Stimulated activated naive CD8-positive, alpha-beta T cell treated with anti-CD3 and anti-CD28 coated beads, Interleukin-15, Interleukin-2, amounts not matched to agents 100 ng/mL and 50 ng/mL, for 24 hours (primary cell): ENCODE data around the gene PSMB1.

ENCODE experiments used
- H3K27ac Mint-ChIP-seq: one replicate; pipeline ENCODE4 v1.8.0; 2021; ENCODE audit warnings: mild to moderate bottlenecking, mixed read lengths
- H3K27me3 Mint-ChIP-seq: one replicate; pipeline ENCODE4 v1.8.0; 2021; ENCODE audit warnings: mixed read lengths
- H3K36me3 Mint-ChIP-seq: one replicate; pipeline ENCODE4 v1.8.0; 2021; ENCODE audit warnings: low read depth, mixed read lengths
- H3K4me1 Mint-ChIP-seq: one replicate; pipeline ENCODE4 v1.8.0; 2021; ENCODE audit warnings: low read depth, mixed read lengths
- H3K4me3 Mint-ChIP-seq: one replicate; pipeline ENCODE4 v1.8.0; 2021; ENCODE audit warnings: mild to moderate bottlenecking, mixed read lengths
- H3K9me3 Mint-ChIP-seq: one replicate; pipeline ENCODE4 v1.8.0; 2021; ENCODE audit warnings: mixed read lengths

PSMB1 gene

DNA sequence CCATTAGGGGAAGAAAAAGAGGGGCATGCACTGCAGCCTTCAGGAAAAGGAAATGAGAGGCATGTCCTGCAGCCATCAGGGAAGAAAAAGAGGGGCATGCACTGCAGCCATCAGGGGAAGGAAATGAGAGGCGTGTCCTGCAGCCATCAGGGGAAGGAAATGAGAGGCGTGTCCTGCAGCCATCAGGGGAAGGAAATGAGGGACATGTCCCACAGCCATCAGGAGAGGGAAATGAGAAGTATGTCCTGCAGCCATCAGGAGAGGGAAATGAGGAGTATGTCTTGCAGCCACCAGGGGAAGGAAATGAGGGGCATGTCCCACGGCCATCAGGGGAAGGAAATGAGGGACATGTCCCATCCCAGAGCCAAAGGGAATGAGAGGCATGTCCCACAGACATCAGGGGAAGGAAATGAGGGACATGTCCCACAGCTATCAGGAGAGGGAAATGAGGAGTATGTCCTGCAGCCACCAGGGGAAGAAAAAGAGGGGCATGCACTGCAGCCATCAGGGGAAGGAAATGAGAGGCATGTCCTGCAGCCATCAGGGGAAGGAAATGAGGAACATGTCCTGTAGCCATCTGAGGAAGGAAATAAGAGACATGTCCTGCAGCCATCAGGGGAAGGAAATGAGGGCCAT lies 52.0 kb downstream of the PSMB1 start:
- Mint-ChIP-seq H3K27ac (no peak overlapping the region), H3K36me3 (no peaks in the 10 kb centered on the region), H3K4me1 (no peaks in the 10 kb centered on the region), H3K4me3 (no peak overlapping the region), H3K27me3 (peaks cover 49% of the 10 kb centered on the region), H3K9me3 (peaks cover 3% of the 10 kb centered on the region)

DNA sequence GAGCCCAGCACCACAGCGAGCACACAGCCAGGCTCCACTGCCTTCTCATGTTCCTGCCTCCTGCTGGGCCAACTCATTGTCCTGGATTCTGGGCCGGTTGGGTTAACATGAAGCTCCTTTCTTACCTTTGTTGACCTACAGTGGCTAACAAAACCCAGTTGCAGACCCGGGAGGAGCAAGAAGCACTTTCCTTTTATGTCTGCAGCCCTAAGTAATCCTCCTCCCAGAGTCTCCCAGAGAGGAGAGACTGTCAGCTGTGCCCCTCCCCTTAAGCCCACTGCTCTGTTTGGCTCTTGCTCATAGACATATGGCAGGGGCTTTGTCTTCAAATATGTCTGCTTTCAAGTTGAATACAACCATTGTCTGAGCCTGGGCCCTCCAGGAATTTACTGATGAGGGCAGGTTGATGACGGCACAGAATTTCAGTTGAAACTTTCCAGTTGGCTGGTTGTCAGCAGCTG lies 55.2 kb downstream of the PSMB1 start:
- Mint-ChIP-seq H3K27ac (no peak overlapping the region), H3K4me1 (no peaks in the 10 kb centered on the region), H3K36me3 (no peaks in the 10 kb centered on the region), H3K4me3 (no peak overlapping the region), H3K9me3 (peaks cover 1% of the 10 kb centered on the region), H3K27me3 (peaks cover 49% of the 10 kb centered on the region)

DNA sequence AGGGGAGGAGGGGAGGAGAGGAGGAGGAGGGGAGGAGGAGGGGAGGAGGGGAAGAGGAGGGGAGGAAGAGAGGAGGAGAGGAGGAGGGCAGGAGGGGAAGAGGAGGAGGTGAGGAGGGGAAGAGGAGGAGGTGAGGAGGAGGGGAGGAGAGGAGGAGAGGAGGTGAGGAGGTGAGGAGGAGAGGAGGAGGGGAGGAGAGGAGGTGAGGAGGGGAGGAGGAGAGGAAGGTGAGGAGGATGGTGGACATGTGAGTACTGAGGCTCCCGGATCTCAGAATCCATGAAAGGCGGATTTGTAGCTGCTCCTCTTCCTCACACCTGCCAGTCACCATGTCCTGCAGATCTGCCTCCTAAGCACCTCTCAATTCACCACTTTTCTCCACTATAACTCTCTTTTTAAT lies 59.8 kb downstream of the PSMB1 start:
- Mint-ChIP-seq H3K4me3 (no peak overlapping the region), H3K4me1 (no peaks in the 10 kb centered on the region), H3K27me3 (peaks cover 33% of the 10 kb centered on the region), H3K27ac (no peak overlapping the region), H3K36me3 (no peaks in the 10 kb centered on the region), H3K9me3 (no peaks in the 10 kb centered on the region)

DNA sequence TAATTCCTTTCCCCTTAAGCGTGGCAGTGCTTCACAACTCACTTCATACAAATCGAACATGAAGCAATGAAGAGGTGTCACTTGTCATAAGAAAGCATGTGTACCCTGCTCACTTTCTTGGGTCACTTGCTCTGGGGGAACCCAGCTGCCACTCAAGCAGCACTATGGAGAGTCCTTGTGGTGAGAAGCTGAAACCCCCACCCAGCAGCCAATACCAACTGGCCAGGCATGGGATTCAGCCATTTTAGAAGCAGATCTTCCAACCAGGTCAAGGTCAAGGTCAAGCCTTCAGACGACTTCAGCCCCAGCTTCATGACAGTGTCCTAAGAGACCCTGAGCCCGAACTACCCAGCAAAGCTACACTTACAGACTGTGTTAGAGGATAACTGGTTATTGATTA lies 62.8 kb downstream of the PSMB1 start:
- Mint-ChIP-seq H3K4me3 (no peak overlapping the region), H3K4me1 (no peaks in the 10 kb centered on the region), H3K27ac (no peak overlapping the region), H3K36me3 (no peaks in the 10 kb centered on the region), H3K9me3 (no peaks in the 10 kb centered on the region), H3K27me3 (peaks cover 24% of the 10 kb centered on the region)

DNA sequence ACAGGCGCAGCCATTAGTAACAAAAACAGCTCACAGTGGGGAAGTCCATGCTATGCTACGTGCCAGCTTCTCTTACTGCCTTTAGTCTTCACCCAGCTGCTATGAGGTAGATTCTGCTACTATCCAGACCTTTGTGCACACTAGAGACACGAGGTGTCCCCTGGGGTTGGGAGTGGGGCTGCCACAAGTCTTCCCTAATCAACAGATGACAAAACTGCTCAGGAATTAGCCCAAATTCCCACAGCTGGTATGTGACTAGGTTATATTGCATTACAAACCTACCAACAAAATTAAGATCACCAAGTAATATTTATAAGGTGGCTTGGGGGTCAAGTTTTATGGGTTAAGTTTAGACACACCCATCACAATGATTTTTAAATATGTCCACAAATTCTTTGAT lies 63.3 kb downstream of the PSMB1 start:
- H3K4me1 Mint-ChIP-seq, result no peaks in the 10 kb centered on the region
- H3K27me3 Mint-ChIP-seq, result peaks cover 24% of the 10 kb centered on the region
- no peaks in the 10 kb centered on the region for H3K9me3 Mint-ChIP-seq
- no peak overlapping the region for H3K27ac Mint-ChIP-seq
- H3K36me3 Mint-ChIP-seq, result no peaks in the 10 kb centered on the region
- no peak overlapping the region for H3K4me3 Mint-ChIP-seq

DNA sequence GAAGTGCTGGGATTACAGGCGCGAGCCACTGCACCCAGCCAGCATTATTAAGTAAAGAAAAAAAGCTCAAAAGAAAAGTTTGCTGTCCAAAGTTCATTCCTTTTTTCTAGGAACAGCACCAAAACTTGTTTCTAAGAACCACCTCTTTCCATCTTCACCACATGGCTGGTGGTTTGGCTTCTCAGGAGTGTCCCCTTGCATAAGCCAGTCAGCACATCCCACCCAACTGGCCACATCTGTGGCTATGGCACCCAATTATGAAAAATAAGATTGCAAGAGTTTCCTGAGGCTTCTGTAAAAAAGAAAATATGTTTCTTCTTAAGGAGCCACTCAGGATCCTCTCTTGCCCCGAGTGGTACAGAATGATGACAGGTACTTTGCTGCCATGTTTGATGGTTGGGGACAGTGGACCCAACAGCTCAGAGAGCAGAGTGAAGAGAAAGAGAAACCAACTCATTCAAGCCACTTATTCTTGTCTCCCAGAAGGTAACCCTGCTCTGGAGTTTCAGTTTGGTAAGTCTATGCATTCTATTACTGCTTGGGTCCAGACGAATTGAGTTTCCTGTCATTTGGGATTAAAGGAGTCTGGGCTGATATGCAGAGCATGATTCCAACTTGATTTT lies 65.3 kb downstream of the PSMB1 start:
- Mint-ChIP-seq H3K4me3 (no peak overlapping the region), H3K4me1 (no peaks in the 10 kb centered on the region), H3K27ac (no peak overlapping the region), H3K9me3 (peaks cover under 1% of the 10 kb centered on the region), H3K27me3 (peaks cover 16% of the 10 kb centered on the region), H3K36me3 (no peaks in the 10 kb centered on the region)

DNA sequence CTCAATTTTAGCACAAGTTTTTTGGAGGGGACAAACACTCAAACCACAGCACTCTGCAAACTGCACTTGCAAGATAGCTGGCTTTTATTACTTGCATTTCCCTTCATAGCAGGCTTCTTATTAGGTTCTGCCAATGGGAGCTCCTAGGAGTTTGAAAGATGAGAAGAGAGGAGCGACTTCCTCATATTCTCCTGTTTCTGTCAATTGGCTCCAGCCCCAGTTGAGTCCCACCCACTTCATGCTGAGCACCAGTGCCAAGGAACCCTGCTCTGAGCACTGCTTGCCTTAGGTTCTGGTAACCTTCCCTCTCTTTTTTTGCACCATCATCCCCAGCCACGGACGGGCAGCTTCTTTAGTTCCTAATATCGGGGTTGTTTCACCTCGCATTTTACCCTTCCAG lies 67.9 kb downstream of the PSMB1 start:
- H3K9me3 Mint-ChIP-seq, result peaks cover 6% of the 10 kb centered on the region
- H3K27me3 Mint-ChIP-seq, result peaks cover 11% of the 10 kb centered on the region
- no peaks in the 10 kb centered on the region for H3K4me1 Mint-ChIP-seq
- H3K27ac Mint-ChIP-seq, result no peak overlapping the region
- no peak overlapping the region for H3K4me3 Mint-ChIP-seq
- no peaks in the 10 kb centered on the region for H3K36me3 Mint-ChIP-seq
